DMS153 treated with DMSO at 0.1 percent for 48 hours (cell line): ENCODE results near the gene TRAPPC11.
"Not testable (repeated sequence)": the region's sequence is repeated elsewhere in the genome, so short reads cannot be mapped to it uniquely, and the experiment has no call there.

Source experiments
- DNase-seq: peaks from one replicate; lab custom pipeline; 2025; ENCODE audit not compliant: unreplicated experiment; lab: John Stamatoyannopoulos, UW

The TRAPPC11 gene

DNA sequence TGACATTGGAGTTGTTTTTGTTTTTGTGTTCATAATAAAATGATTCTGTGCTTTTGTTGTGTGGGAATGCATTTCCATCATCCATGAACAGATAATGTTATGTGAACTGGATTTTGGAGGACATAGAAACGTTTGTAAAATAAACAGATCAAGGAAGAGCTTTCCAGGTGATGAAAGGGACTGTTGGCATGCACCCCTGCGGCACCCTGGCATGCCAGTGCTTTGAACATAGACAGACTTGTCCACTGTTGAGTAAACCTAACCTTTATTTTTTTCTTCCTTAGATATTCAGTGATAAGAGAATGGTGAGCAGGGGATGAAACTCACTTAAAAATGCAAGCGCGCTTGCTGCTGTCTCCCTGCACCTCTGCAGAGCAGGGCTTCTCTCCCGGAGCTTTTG lies 59.8 kb downstream of the TRAPPC11 start:
- DNase-seq: no peak

DNA sequence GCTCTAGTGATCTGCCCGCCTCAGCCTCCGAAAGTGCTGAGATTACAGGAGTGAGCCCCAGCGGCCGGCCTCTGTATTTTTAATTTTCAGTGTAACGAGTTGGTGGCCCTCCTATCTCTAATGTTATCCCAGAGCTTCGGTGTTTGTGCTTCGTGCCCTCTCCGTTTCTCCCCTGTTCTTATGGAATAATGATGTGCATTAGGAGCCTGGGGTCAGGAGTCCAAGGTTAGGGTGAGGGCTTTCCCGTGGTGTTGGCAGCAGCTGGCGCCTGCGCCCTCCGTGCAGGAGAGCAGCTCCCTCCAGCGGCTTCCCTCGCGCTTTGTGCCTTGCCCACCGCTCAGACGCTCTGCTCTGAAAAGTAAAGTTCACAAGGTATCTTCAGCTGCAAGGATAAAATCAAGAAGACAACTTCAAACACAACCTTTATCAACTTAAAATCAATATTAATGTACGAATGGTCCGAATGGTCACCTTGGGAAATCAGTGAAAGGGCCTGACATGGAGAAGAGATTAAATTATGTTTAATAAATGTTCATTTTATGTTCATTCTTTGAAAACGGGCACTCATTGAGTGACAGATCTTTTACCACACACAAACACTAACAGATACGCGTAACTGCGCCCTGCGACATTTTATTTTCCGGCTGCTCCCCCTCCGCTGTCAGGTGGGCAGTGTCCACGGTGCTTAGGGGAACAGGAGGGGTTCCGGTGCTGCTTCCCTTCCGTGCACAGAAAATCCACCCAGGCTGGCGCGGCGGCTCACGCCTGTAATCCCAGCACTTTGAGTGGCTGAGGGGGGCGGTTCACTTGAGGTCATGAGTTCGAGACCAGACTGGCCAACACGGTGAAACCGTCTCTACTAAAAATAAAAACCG lies 62.4 kb downstream of the TRAPPC11 start:
- DNase-seq: no peak

DNA sequence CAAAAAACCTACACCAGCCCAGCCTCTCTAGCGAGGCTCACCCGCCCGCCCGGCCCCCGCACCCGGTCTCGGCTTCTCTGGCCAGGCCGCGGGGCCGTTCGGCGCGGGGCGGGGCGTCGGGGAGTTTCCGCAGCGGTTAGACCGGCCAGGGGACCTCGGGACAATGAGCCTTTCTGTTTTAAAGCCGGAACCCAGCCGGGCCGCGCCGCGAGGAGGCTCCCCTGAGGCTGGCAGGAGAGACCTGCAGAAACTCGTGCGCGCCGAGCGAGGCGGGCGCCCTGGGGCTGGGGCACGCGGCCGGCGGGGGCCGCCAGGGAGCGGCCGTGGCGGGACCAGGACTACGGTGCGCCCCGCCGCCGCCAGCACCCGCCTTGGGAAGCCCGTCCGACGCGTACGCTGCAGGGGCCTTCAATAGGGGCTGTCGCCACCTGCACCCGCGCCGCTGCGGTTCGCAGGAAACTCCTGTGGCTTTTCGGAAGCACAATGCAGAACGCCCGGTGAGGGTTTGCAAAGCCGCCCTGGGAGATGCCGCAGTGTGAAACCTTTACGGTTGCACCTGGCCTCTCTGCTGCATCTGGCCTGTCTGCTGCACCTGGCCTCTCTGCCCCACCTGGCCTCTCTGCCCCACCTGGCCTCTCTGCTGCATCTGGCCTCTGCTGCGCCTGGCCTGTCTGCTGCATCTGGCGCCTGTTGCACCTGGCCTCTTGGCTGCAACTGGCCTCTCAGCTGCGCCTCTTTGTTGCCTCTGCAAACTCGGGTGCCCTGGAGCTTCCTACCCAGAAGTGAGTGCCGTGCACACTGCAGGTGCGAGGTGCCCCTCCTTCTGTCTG lies 63.9 kb downstream of the TRAPPC11 start:
- DNase-seq: peak; percentile 96

DNA sequence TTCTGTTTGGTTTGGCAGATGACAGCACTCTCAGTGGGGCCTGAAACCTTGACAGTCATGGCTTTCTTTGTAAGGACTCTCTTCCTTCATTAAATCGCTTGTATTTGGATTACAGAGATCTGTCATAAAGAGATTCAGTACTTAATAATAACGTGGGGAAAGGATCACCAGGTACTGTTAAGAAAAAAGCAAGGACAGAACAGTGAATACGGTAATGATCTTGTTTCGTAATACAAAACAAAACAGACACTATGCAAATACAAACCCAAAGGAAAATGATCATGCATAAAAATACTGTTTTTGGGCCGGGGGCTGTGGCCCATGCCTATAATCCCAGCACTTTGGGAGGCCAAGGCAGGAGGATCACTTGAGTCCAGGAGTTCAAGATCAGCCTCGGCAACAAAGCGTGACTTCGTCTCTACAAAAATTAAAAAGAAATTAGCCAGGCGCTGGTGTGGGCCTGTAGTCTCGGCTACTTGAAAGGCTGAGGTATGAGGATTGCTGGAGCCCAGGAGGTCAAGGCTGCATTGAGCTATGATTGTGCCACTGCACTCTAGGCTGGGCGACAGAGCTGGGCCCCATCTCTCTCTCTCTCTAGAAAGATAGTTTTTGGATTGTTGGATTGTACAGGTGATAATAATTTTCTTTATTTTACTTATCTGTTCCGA lies 64.6 kb downstream of the TRAPPC11 start:
- DNase-seq: no peak

DNA sequence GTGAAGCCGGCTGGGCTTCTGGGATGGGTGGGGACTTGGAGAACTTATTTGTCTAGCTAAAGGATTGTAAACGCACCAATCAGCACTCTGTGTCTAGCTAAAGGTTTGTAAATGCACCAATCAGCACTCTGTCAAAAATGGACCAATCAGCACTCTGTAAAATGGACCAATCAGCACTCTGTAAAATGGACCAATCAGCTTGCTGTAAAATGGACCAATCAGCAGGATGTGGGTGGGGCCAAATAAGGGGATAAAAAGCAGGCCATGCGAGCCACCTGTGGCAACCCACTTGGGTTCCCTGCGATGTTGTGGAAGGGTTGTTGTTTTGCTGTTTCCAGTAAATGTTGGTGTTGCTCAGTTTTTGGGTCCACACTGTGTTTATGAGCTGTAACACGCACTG lies 66.5 kb downstream of the TRAPPC11 start:
- not testable (repeated sequence) for DNase-seq

DNA sequence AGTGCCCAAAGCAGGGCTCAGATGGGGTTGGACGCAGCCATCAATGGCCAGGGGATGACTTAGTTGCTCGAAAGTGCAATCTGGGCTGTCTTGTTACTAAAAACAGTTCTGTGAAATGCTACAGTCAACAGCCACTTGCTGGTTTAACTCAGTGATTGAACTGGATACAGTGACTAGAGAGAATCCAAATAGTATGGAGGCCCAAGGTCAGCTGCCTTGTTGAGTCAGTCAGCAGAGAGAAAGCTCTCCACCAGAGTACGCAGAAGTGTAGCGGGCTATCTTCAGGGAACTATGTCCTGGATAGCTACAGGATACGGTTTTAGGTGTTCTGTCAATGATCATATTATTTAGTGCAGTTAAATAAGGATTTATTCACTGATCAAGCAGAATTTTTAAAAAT lies 68.4 kb downstream of the TRAPPC11 start:
- no peak for DNase-seq

DNA sequence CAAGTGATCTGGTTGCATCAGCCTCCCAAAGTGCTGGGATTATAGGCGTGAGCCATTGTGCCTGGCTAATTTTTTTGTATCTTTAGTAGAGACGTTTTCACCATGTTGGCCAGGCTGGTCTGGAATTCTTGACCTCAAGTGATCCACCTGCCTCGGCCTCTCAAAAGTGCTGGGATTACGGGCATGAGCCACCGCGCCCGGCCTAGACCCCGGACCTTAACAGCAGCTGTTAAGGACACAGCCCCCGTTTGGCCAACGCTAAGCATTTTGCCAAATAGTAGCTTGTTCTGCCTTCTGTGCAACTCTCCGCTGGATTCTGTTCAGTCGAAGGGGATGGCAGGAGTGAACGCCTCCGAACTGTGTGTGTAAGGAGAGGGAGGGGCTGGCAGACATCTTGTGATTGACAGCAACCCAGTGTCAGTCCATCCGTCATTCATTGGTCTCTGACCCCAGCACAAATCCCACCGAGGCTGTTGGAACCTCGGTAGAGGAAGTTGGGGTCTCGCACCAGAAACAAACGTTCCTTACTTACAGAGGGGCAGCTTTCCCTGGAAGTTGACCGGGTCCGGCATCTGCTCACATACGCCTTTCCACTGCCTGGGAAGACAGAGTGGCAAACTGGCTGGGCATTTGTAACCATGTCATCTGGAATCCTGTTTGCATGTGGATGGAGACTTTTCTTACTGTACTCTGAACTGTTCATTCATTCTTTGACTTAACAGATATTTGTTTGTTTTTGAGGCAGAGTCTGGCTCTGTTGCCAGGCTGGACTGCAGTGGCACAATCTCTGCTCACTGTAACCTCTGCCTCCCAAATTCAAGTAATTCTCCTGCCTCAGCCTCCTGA lies 69.4 kb downstream of the TRAPPC11 start:
- no peak for DNase-seq

DNA sequence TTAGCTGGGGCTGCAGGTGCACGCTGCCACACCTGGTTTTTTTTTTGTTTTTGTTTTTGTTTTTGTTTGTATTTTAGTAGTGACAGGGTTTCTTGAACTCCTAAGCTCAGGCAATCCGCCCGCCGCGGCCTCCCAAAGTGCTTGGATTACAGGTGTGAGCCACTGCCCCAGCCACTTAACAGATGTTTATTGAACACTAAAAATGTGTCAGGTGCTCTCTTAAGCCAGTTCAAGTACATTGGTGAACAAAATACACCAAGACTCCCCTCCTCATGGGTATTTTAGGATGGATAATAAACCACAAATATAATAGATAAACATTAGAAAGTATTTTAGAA lies 69.9 kb downstream of the TRAPPC11 start:
- no peak for DNase-seq

DNA sequence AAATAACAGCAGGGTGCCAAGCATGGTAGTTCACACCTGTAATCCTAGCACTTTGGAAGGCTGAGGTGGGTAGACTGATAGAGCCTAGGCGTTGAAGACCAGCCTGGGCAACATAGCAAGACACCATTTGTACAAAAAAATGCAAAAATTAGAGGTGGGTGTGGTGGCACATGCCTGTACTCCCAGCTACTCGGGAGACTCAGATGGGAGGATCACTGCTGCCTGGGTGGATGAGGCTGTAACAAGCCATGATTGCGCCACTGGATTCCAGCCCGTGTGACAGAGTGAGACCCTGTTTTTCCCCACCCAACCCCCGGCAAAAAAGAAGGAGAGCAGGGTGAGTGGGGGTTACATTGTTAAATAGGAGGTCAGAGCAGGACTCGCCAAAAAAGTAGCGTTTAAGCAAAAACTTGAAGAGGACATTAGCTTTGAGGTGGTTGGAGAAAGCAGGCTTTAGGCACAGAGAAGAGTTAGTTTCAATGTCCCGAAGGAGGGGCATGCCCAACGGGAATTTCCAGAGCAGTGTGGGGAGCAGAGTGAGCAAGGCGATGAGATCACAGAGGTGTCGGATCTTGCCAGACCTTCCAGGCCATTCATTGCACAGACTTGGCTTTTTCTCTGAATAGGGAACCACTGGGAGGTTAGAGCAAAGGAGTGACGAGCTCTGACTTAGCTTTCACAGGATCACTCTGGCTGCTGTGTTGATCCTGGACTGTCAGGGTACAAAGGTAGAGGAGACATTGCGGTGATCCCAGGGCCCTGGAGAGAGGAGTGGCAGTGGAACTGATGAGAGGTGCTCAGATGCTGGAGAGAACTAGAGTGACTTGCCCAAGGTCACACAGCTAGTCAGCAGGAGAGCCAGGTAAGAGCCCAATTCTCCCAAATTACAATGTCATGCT lies 70.6 kb downstream of the TRAPPC11 start:
- no peak for DNase-seq

DNA sequence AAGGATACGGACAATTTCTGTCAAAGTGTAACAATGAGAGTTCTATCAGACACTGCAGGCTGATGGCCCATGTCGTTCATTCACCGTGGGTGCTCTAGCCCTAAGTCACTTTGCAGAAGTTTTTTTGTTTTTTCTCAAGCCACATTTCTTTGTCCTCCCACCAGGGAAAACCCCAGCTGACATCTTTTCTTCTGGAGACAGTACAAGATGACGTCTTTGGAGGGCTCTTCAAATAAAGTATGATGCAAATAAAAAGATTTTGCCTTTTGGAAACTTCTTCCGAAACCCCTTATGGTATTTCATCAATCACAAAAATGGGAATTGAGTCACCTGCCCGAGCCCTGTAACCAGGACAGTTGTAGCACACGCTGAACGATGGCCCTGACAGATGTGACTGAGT lies 73.2 kb downstream of the TRAPPC11 start:
- no peak for DNase-seq

DNA sequence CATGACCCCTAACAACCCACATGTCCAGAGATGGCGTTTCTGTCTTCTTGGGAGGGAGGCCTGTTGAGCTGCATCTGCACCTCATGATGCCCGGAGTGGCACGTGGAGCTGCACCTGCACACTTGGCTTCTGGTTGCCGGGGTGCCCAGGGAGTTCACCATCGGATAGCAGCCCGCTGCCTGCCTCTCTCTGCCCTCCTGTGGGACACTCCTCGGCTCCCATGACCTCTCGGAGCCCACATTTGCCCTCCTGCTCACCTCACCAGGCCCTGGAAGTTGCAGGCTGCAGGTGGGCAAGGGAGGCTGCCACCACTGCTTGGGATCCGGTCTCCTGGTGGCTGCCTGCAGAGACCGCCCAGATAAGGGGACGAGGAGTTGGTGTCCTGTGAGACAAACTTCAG lies 74.1 kb downstream of the TRAPPC11 start:
- no peak for DNase-seq

DNA sequence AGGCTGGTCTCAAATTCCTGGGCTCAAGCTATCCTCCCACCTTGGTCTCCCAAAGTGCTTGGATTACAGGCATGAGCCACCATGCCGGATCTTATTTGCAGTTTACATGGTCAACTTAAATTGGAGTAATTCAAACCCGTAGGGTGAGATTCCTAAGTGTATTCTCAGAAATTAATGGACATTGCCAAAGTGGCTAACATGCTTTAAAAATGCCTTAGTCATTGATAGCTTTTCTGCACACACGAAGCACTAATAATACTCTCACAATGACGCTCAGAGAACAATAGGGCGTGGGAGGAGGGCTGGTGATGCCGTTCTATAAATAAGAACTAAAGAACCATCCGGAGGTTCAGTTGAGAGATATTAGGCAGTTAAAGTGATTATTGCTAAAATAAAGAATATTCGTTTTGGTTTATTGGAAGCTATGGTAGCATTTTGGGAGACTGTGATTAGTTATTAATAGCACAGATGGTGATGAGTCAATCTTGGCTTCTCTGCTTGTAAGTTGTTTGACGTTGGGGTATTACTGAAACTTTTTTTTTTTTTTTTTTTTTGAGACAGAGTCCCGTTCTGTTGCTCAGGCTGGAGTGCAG lies 79.1 kb downstream of the TRAPPC11 start:
- DNase-seq: no peak

DNA sequence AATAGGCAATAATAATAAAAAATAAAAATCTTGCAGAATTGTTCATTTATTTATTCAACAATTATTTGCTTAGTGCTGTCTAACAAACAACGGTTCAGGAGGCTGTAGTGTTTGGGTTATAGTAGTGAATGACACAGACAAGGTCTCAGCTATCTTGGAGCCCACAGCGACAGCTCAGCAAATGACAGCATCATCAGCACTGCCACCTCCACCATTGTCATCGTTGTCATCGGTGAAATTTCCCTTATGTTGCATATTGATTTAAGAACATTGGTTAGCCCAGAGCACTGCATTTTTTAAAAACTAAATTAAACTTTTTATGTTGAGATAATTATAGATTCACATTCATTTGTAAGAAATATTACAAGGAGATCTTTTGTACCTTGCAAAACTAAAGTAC lies 79.9 kb downstream of the TRAPPC11 start:
- no peak for DNase-seq

DNA sequence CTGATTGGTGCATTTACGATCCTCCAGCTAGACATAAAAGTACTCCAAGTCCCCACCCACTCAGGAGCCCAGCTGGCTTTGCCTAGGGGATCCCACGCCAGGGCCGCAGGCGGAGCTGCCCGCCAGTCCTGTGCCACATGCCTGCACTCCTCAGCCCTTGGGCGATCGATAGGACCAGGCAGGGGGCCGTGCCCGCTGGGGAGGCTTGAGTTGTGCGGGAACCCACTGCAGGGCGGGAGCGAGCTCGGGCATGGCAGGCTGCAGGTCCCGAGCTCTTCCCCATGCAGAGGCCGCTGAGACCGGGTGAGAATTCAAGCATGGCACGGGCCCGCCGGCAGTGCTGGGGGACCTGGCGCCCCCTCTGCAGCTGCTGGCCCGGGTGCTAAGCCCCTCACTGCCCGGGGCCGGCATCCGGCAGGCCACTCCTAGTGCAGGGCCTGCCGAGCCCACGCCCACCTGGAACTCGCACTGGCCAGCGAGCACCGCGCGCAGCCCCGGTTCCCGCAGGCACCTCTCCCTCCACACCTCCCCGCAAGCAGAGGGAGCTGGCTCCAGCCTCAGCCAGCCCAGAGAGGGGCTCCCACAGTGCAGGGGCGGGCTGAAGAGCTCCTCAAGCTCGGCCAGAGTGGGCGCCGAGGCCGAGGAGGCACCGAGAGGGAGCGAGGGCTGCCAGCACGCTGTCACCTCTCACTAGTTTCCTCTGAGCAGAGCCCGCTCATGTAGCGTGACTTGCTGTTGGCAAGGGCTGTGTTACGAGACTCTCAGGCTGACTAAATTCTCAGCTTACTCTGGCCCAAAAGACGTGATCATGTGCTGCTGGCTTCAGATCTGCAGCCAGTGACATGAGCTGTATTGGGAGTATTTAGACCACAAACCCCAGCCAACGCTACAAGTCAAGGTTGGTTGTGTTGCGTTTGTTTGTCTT lies 87.5 kb downstream of the TRAPPC11 start:
- no peak for DNase-seq

DNA sequence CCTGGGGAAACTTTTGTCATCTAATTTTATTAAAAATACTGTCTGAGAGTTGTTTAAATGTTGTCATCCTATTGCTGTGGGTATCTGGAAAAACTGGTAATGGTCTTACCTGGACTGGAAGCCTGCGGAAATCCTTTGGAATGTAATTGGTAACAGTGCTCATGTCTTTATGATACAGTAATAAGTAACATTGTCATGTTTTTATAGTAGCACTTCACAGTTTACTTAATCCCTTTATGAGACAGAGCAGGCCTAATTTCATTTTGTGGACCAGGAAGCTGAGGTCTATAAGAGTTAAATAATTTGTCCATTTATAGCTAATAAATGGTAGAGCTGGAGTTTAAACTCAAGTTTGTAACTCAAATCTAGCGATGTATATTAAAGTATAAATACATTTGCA lies 88.3 kb downstream of the TRAPPC11 start:
- DNase-seq: no peak

DNA sequence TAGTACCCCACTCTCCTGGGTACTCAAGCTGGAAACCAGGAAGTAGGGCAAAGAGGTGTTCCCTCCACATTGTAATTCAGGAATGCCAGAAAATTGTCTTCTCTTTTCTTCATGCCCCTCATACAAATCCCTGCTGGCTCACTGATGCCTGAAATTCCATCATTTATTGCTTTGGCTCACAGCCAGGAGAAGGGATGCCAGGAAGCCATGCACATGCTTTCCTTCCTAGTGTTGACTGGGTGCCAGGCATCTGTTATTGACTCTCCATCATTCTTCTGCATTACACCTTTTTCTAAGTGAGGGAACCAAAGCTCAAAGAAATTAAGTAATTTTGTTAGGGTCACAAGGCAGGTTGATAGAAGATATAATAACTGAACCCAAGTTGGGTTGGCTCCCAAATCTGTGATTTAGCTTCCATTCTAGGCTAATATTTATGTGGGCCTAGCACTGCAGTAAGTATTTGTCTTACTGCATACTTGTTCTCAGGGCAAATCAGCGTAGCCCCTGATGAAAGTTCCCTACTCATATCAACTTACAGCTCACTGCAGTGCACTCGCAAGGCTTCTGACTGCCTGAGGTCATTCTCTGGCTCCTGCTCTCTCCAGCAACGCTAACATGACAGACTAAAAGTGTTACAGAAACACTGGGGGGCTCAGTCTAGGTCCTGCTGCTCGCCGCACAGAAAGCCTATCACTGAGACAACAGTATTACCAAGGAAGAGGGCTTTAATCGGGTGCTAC lies 89.0 kb downstream of the TRAPPC11 start:
- DNase-seq: no peak

DNA sequence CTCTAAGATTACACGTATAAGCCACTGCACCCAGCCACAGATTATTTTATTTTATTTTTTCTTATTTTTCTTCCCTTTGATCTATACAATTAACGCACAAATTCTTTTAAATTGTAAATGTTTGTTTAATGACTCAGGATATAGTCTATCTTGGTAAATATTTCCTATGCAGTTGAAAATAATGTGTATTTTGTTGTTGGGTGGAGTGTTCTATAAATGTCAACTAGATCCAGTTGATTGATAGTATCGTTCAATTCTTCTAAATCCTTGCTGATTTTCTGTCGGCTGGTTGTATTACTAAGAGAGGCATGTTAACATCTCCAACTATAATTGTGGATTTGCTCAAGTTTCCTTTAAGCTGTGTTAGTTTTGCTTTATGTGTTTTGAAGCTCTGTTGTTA lies 92.0 kb downstream of the TRAPPC11 start:
- DNase-seq: no peak

DNA sequence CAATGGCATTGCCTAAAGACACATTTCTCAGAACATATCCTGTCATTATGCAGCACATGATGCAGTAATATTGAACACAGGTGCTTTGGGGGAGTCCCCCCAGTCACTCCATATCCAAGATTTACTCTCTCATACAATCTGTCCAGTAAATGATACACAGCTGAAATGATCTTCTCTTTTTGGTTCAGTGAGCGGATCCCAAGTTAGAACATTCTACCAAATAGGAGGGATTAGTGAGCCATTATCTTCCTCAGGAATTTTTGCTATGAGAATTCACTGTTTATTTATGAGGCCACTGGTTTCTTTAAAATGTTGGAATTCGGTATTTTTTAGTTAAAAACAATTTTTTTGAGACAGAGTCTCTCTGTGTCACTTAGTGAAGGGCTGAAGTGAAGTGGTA lies 96.5 kb downstream of the TRAPPC11 start:
- DNase-seq: no peak
